ENCODE measurements around the gene CASP8.

CASP8 gene

GRCh38 chr2:201261471-201261870, 1.1 kb downstream of the CASP8 start:
- Histone ChIP-seq H3K4me3 (ENCODE audit: low read depth, low read length) (no peak overlapping the region), H3K9ac (ENCODE audit: low read length) (no peak overlapping the region), H3K4me1 (ENCODE audit: control insufficient read depth, insufficient read depth, low read length) (peaks cover 30% of the 10 kb centered on the region), H3K9me3 (ENCODE audit: control insufficient read depth, insufficient read depth, low read depth, low read length) (no peaks in the 10 kb centered on the region), H3K27me3 (ENCODE audit: control insufficient read depth, insufficient read depth, low read length) (no peaks in the 10 kb centered on the region), H3K36me3 (ENCODE audit: control insufficient read depth, insufficient read depth, low read length) (no peaks in the 10 kb centered on the region), H3K27ac (ENCODE audit: low read depth, low read length) (no peak overlapping the region)

GRCh38 chr2:201261906-201262305, 1.6 kb downstream of the CASP8 start:
- Histone ChIP-seq H3K36me3 (ENCODE audit: control insufficient read depth, insufficient read depth, low read length) (no peaks in the 10 kb centered on the region), H3K27ac (ENCODE audit: low read depth, low read length) (no peak overlapping the region), H3K4me3 (ENCODE audit: low read depth, low read length) (no peak overlapping the region), H3K27me3 (ENCODE audit: control insufficient read depth, insufficient read depth, low read length) (no peaks in the 10 kb centered on the region), H3K4me1 (ENCODE audit: control insufficient read depth, insufficient read depth, low read length) (peaks cover 30% of the 10 kb centered on the region), H3K9me3 (ENCODE audit: control insufficient read depth, insufficient read depth, low read depth, low read length) (no peaks in the 10 kb centered on the region), H3K9ac (ENCODE audit: low read length) (no peak overlapping the region)

- Histone ChIP-seq H3K9me3 (ENCODE audit: control insufficient read depth, insufficient read depth, low read depth, low read length) (no peaks in the 10 kb centered on the region), H3K4me3 (ENCODE audit: low read depth, low read length) (no peak overlapping the region), H3K27ac (ENCODE audit: low read depth, low read length) (no peak overlapping the region), H3K4me1 (ENCODE audit: control insufficient read depth, insufficient read depth, low read length) (peaks cover 25% of the 10 kb centered on the region), H3K9ac (ENCODE audit: low read length) (no peak overlapping the region), H3K36me3 (ENCODE audit: control insufficient read depth, insufficient read depth, low read length) (no peaks in the 10 kb centered on the region), H3K27me3 (ENCODE audit: control insufficient read depth, insufficient read depth, low read length) (no peaks in the 10 kb centered on the region)
Observed at GRCh38 chr2:201262718-201263117, 2.4 kb downstream of the CASP8 start.

GRCh38 chr2:201263779-201264178, 3.4 kb downstream of the CASP8 start:
- Histone ChIP-seq H3K27me3 (ENCODE audit: control insufficient read depth, insufficient read depth, low read length) (no peaks in the 10 kb centered on the region), H3K4me1 (ENCODE audit: control insufficient read depth, insufficient read depth, low read length) (peaks cover 14% of the 10 kb centered on the region), H3K9ac (ENCODE audit: low read length) (no peak overlapping the region), H3K27ac (ENCODE audit: low read depth, low read length) (no peak overlapping the region), H3K4me3 (ENCODE audit: low read depth, low read length) (no peak overlapping the region), H3K9me3 (ENCODE audit: control insufficient read depth, insufficient read depth, low read depth, low read length) (no peaks in the 10 kb centered on the region), H3K36me3 (ENCODE audit: control insufficient read depth, insufficient read depth, low read length) (no peaks in the 10 kb centered on the region)

- H3K36me3 ChIP-seq (ENCODE audit: control insufficient read depth, insufficient read depth, low read length), result no peaks in the 10 kb centered on the region
- no peak overlapping the region for H3K9ac ChIP-seq (ENCODE audit: low read length)
- H3K4me3 ChIP-seq (ENCODE audit: low read depth, low read length), result no peak overlapping the region
- peaks cover 6% of the 10 kb centered on the region; the same call in 1 of the 2 replicates for H3K4me1 ChIP-seq (ENCODE audit: control insufficient read depth, insufficient read depth, low read length)
- no peaks in the 10 kb centered on the region for H3K27me3 ChIP-seq (ENCODE audit: control insufficient read depth, insufficient read depth, low read length)
- H3K27ac ChIP-seq (ENCODE audit: low read depth, low read length), result no peak overlapping the region
- no peaks in the 10 kb centered on the region for H3K9me3 ChIP-seq (ENCODE audit: control insufficient read depth, insufficient read depth, low read depth, low read length)
Observed at GRCh38 chr2:201264472-201265173, 4.3 kb downstream of the CASP8 start.

GRCh38 chr2:201266629-201267028, 6.3 kb downstream of the CASP8 start:
- Histone ChIP-seq H3K36me3 (ENCODE audit: control insufficient read depth, insufficient read depth, low read length) (no peaks in the 10 kb centered on the region), H3K9ac (ENCODE audit: low read length) (no peak overlapping the region)

GRCh38 chr2:201267278-201268030, 7.1 kb downstream of the CASP8 start:
- Histone ChIP-seq H3K9ac (ENCODE audit: low read length) (no peak overlapping the region), H3K27me3 (ENCODE audit: control insufficient read depth, insufficient read depth, low read length) (no peaks in the 10 kb centered on the region), H3K27ac (ENCODE audit: low read depth, low read length) (no peak overlapping the region), H3K36me3 (ENCODE audit: control insufficient read depth, insufficient read depth, low read length) (no peaks in the 10 kb centered on the region), H3K4me1 (ENCODE audit: control insufficient read depth, insufficient read depth, low read length) (no peaks in the 10 kb centered on the region), H3K4me3 (ENCODE audit: low read depth, low read length) (no peak overlapping the region), H3K9me3 (ENCODE audit: control insufficient read depth, insufficient read depth, low read depth, low read length) (no peaks in the 10 kb centered on the region)

More at GRCh38 chr2:201266629-201267028, 6.3 kb downstream of the CASP8 start:
- no peak overlapping the region for H3K27ac ChIP-seq (ENCODE audit: low read depth, low read length)
- H3K9me3 ChIP-seq (ENCODE audit: control insufficient read depth, insufficient read depth, low read depth, low read length), result no peaks in the 10 kb centered on the region
- H3K4me3 ChIP-seq (ENCODE audit: low read depth, low read length), result no peak overlapping the region
- H3K4me1 ChIP-seq (ENCODE audit: control insufficient read depth, insufficient read depth, low read length), result no peaks in the 10 kb centered on the region
- H3K27me3 ChIP-seq (ENCODE audit: control insufficient read depth, insufficient read depth, low read length), result no peaks in the 10 kb centered on the region

- H3K4me1 ChIP-seq (ENCODE audit: control insufficient read depth, insufficient read depth, low read length), result no peaks in the 10 kb centered on the region
- no peak overlapping the region for H3K9ac ChIP-seq (ENCODE audit: low read length)
Observed at GRCh38 chr2:201269764-201270163, 9.4 kb downstream of the CASP8 start.

GRCh38 chr2:201270293-201271001, 10.1 kb downstream of the CASP8 start:
- Histone ChIP-seq H3K27me3 (ENCODE audit: control insufficient read depth, insufficient read depth, low read length) (no peaks in the 10 kb centered on the region), H3K4me1 (ENCODE audit: control insufficient read depth, insufficient read depth, low read length) (no peaks in the 10 kb centered on the region), H3K4me3 (ENCODE audit: low read depth, low read length) (no peak overlapping the region), H3K27ac (ENCODE audit: low read depth, low read length) (no peak overlapping the region), H3K36me3 (ENCODE audit: control insufficient read depth, insufficient read depth, low read length) (no peaks in the 10 kb centered on the region), H3K9me3 (ENCODE audit: control insufficient read depth, insufficient read depth, low read depth, low read length) (no peaks in the 10 kb centered on the region), H3K9ac (ENCODE audit: low read length) (no peak overlapping the region)

More at GRCh38 chr2:201269764-201270163, 9.4 kb downstream of the CASP8 start:
- Histone ChIP-seq H3K36me3 (ENCODE audit: control insufficient read depth, insufficient read depth, low read length) (no peaks in the 10 kb centered on the region), H3K27me3 (ENCODE audit: control insufficient read depth, insufficient read depth, low read length) (no peaks in the 10 kb centered on the region), H3K27ac (ENCODE audit: low read depth, low read length) (no peak overlapping the region), H3K9me3 (ENCODE audit: control insufficient read depth, insufficient read depth, low read depth, low read length) (no peaks in the 10 kb centered on the region), H3K4me3 (ENCODE audit: low read depth, low read length) (no peak overlapping the region)

GRCh38 chr2:201271917-201272316, 11.6 kb downstream of the CASP8 start:
- Histone ChIP-seq H3K36me3 (ENCODE audit: control insufficient read depth, insufficient read depth, low read length) (no peaks in the 10 kb centered on the region), H3K4me3 (ENCODE audit: low read depth, low read length) (no peak overlapping the region), H3K9ac (ENCODE audit: low read length) (no peak overlapping the region), H3K27ac (ENCODE audit: low read depth, low read length) (no peak overlapping the region), H3K9me3 (ENCODE audit: control insufficient read depth, insufficient read depth, low read depth, low read length) (no peaks in the 10 kb centered on the region), H3K27me3 (ENCODE audit: control insufficient read depth, insufficient read depth, low read length) (no peaks in the 10 kb centered on the region), H3K4me1 (ENCODE audit: control insufficient read depth, insufficient read depth, low read length) (no peaks in the 10 kb centered on the region)
